HG03097 (cell line): ENCODE data around the gene CX3CR1.

Experiments used
- ATAC-seq: cut with Tn5 transposase; IDR thresholded peaks from one replicate; pipeline ENCODE4 v1.9.1; 2021; ENCODE audit not compliant: unreplicated experiment, low FRiP score

Gene CX3CR1

DNA sequence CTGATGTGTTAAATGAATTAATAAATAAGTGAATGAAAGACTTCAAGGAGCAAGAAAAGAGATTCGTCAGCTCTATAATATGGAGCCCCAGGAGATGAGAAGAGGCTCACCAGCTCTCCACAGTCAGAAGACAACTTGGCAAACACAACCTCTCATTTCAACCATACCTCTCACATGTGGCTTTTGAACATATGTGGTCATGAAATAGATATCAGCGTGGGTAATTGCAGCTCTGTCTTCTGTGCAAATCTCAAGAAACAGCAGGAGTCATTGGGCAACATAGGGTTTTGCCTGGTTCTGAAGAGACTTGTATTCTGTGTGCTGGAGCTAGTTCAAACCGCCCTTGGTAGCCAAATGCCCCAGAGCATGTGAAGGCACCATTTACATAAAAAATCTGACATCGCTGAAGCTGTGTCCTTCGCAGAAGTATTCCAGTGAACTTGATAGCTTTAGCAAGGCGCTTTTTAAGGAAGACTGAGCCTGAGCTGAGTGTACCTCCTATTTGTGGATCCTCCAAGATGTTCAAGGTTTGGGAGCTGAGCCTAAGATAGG is 8.4 kb downstream of the CX3CR1 start:
- ATAC-seq: no peak

- ATAC-seq: no peak
Measured at GRCh38 chr3:39269528-39269927, 10.3 kb downstream of the CX3CR1 start.

- ATAC-seq: no peak
Measured at GRCh38 chr3:39268549-39268900, 11.3 kb downstream of the CX3CR1 start.

GRCh38 chr3:39267631-39268548 is 11.9 kb downstream of the CX3CR1 start:
- no peak for ATAC-seq

- ATAC-seq: no peak
Measured at GRCh38 chr3:39264053-39264452, 15.8 kb downstream of the CX3CR1 start.

GRCh38 chr3:39263576-39263975 is 16.3 kb downstream of the CX3CR1 start:
- ATAC-seq: no peak

DNA sequence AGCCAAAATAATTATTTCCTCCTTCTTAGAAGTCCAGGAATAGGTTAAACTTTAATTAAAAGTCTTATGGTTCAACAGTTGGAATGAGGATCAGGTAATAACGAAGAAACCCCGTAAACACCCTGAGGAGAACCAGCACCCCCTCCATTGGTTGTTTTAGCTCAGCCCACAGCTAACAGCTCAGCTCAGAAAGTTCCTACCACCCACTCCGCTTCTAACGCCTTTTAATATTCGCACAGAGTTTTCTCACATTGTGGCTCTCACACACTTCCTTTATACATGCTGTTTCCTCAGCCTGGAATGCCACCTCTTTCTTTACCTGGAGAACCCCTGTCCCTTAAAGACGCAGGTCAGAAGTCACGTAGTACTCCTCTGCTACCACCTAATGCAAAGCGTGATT is 17.0 kb downstream of the CX3CR1 start:
- ATAC-seq: no peak

GRCh38 chr3:39261726-39262125 is 18.1 kb downstream of the CX3CR1 start:
- ATAC-seq: no peak

DNA sequence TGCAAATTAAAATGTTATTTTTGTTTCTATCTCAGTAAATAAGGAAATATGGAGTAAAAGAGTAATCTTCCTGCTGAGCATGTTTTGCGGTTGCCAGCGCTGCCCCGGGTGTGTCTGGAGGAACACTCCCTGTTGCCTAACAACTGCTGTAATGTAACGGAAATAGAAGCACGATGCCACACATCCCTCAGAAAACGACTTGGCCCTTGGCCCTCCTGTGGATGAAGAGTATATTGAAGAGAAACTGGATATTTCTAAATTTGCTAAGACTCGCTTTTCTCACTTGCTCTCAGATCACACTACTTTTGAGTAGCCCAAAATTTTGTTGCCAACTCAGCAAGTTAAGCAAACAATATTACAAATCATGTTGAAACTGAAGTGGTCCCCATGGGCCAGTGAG is 18.9 kb downstream of the CX3CR1 start:
- peak; percentile 67 for ATAC-seq

DNA sequence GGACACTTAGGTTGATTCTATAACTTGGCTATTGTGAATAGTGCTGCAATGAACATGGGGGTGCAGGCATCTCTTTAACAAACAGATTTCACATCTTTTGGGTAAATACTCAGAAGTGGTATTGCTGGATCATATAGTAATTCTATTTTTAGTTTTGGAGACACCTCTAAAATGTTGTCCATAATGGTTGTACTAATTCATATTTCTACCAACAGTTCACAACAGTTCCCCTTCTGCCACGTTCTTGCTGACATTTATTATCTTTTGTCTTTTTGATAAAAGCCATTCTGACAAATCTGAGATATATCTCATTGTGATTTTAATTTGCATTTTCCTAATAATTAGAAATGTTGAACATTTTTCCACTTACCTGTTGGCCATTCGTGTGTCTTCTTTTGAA is 19.5 kb downstream of the CX3CR1 start:
- ATAC-seq: no peak

DNA sequence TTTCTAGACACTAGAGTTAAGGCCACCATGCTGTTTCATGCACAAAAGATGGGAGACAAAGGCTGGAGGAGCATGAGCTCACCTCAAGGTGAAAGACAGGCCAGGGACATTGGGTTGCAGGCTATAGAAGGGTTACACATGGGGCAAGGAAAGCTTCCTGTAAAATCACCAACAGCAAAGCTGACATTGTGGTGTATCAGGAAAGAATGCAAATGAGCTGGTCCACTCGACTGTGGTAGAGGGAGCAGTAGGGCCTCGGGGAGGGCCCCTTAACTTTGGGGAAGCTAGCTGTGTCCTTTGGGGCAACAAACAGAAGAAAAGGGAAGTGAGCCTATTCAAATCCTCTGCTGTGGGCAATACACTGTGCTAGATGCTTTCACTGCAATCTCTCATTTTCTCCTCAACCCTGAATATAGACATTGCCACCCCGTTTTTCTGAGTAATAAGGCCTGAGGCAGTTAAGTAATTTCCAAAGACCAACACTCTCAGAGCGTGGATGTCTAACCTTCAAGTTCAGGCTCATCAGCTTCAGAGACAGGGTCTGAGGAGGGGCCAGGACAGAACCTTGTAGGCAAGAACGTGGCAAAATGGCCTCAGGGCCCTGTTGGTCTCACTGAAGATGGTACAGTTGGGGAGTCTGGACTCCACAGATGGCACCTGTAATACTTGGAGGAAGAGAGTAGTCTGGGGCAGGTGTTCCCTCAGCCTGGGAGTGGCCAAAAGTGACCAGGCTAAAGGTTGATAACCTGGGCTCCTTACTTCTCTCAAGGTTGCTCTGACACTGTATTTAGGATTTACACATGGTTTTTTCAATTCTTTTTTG is 24.1 kb downstream of the CX3CR1 start:
- ATAC-seq: peak; percentile 93

DNA sequence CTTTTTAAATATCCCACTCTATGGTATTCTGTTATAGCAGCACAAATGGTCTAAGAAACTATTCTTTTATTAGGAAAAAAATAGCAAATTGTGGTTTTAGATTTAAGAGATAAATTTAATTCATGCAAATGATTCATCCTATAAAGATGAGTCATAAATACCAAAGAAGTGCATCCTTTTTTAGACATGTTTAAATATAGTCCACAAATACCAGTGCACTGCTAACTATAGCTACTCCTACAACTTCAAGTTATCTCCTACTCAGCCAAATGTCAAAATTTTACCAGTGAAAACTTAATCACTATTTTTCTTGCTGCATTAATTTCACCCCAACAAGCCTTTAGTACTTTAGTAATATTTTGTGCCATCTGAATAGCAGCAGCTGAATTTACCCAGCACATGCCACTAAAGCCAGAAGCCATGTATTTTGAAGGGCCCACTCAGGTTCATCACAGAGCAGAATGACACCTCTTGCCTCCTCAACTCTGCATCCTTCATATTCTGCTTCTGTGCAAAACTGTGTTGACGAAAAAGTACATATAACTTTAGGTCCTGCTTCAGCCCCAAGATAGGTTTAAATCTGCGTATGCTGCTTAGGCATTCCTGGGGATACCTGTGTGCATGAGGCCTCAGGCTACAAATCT is 24.9 kb downstream of the CX3CR1 start:
- no peak for ATAC-seq

DNA sequence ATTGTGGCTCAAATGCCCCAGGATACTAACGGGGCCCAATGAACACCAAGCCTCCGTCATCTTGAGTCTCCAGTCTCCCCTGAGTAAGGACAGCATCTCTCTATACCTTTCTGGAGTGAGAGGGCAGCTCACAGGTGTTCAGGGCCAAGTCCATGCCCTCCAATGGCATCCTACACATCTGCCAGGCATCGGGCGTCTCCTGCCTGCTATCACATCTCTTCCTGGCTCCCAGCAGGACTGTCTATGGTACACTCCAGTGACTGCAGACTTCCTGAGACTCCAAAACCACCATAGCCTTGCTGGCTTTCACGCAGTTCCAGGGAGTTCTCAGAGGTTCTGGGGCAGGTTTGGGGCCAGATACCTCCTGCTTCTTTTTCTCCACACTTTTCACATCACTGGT is 28.3 kb downstream of the CX3CR1 start:
- no peak for ATAC-seq

DNA sequence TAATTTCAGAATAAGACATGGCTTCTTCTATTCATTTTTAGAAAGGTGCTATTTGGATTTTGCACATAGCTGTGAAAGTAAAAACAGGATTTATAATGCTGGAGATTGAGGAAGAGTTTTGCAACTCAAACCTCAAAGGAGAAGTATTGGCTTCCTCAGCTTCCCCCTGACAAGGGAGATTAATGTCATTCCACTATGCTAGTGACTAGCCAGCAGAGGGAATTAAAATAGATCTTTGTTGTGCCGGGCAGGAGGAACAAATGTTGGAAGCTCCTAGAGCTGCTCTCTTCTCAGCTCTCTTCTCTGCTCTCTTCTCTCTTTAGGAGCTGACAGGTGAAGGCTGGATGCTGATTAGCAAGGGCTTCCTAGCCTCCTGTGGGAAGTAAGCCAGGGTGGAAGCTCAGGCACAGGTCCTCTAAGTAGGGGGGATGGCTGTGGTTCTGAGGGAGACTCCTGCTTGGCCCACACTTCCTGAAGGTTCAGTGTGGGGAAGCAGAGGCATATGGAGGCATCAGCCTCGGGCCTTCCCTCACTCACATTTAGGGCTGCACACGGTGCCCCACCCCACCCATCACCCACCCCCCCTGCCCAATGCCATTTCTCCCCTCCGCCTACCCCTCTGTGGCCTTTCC is 29.6 kb downstream of the CX3CR1 start:
- ATAC-seq: no peak

DNA sequence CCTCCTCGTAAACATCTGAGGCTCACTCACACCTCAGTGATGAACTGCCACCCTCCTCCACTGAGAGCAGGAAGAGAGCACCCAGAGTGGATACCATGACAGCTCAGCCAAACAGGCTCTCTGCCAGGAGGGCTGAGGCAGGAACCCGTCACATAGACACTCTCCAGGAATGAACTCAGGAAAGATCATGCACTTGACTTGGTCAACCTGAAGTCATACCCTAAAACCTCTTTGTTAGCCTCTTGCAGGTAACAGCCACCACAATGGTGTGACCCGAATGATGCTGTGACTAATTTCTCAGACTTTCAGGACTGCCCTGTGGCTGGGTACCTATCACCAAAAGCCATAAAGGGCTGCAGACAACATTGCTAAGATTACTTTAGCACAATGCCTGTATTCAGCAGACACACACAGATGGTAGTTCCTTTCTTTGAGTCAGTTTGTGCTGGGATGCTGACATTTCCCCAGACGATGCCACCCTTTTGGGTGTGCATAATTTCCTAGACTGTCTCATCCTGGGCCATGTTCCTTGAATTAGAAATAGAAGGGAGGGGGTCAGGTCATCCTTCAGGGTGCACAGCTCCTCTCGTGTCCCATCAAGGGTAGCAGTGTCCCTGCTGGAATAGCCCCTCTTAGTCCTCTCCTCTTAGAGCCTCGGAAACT is 30.3 kb downstream of the CX3CR1 start:
- no peak for ATAC-seq

DNA sequence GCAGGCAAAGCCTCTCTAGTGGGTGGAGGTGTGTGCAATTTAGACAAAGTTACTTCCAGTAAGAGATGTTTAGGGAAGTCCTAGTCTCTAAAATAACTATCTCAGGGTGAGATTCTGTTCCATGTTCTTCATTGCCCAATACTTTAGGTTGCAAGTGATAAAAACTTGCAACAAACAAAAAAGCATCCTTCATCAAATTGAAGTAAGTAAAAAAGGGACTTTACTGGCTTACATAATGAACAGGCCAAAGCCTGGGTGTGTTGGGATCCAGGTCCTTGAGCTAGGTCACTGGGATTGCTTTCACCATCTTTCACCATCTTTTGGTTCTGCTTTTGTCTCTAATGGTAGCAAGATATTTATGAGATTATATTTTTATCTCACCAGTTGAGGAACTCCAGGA is 38.3 kb downstream of the CX3CR1 start:
- ATAC-seq: no peak

- no peak for ATAC-seq
Measured at GRCh38 chr3:39237027-39237426, 42.8 kb downstream of the CX3CR1 start.

GRCh38 chr3:39234651-39235050 is 45.2 kb downstream of the CX3CR1 start:
- ATAC-seq: no peak

DNA sequence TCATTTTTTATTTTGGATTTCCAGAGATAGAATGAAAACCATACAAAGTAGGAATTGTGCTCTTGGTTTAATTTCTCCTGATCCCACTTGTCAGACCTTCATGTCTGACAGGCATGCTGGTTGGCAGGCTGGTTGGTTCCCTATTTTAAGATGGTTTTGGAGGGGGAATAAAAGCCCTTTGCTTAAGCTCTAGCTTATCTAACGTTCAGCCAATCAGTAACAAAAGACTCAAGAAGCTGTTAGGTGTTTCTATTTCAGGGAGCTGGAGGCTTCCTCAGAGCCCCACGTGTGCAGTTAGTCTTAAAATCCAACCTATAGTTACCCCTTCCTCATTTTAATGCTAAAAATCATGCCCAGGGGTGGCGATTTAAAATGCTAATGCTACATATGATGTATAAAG is 47.0 kb downstream of the CX3CR1 start:
- ATAC-seq: no peak

DNA sequence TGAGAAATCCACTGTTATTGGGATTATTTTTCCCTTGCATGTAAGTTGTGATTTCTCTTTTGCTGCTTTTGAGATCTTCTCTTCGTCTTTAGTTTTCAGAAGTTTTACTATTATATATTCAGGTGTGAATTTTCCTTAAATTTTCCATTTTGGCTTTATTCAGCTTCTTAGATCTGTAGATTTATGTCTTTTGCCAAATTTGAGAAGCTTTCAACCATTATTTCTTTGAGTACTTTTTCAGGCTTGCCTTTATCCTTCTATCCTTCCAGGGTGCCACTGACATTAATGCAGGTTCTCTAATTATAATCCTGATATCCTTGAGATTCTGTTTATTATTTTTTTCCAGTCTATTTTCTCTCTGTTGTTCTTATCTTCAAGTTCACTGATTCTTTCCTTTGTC is 49.4 kb downstream of the CX3CR1 start:
- ATAC-seq: no peak
